Kidney glomerular epithelial cell (primary cell): Measurements from ENCODE around the gene ZNF335.
"Not testable (repeated sequence)": the region's sequence is repeated elsewhere in the genome, so short reads cannot be mapped to it uniquely, and the experiment has no call there.

ENCODE experiments used
- DNase-seq: peaks from one replicate; lab custom pipeline; 2025; lab: John Stamatoyannopoulos, UW

ZNF335 gene

DNA sequence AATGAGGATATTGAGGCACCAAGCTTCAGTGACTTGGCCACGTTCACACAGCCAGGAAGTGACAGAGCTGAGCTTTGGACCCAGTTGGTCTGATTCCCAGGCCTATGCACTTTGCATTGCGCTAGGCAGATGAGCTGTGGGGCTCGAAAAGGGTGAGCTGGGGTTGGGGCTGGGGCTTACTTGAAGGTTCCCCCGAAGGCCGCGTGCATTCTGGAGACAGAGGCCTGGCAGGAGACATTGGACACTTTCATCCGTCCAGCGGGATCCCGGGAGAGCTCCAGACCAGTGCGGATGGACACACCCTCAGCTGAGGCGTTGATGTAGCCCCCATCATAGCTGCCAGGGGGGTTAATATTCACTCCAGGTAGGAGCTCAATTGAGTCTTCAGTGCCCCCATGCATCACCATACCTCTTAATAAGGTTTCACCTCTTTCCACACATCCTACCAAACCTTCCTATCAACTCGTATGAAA lies 62.6 kb downstream of the ZNF335 start:
- DNase-seq = no peak

DNA sequence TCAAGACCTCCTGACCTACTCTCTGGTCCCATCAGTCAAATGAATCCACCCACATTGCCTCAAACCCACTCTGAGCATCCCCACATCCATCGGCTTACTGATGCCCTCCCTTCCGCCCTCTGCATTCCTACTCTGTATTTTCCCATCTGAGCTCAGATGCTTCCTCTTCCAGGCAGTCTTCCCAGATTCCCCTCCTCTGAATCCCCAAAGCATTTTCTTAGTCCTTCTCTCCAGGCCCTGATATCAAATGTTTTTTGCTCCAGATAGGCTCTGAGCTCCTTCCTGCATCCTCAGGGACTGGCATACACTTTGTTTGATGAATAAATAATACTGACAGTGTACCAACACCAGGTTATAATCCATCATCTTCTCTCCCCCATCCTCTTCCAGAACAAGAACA lies 63.9 kb downstream of the ZNF335 start:
- DNase-seq = no peak

DNA sequence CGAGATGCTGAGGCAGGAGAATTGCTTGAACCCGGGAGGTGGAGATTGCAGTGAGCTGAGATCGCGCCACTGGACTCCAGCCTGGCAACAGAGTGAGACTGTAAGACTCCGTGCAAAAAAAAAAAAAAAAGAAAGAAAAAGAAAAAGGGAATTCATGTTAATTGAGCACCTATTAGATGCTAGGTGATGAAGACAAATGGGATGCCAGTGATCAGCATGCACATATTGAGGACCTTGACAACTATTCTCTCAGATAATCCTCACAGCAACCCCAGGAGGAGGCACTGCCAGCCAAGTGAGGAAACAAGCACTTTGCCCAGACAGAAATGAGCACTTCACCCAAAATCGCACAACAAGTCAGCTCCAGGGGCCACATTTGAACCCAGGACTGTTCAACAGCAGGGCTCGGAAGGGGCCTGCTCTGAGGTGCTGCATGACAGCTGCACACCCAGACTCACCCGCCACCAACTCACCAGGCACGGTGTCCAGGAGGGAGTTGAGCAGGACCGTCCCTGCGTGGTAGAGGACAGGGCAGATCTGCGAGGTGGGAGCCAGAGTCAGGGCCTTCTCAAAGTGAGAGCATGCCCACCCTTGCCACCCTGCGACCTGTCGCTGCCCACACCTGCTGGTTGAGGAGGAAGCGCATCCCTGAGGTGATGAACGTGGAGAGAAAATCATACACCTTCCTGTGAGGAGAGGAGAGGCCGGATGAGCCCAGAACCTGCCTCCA lies 64.6 kb downstream of the ZNF335 start:
- DNase-seq = no peak

DNA sequence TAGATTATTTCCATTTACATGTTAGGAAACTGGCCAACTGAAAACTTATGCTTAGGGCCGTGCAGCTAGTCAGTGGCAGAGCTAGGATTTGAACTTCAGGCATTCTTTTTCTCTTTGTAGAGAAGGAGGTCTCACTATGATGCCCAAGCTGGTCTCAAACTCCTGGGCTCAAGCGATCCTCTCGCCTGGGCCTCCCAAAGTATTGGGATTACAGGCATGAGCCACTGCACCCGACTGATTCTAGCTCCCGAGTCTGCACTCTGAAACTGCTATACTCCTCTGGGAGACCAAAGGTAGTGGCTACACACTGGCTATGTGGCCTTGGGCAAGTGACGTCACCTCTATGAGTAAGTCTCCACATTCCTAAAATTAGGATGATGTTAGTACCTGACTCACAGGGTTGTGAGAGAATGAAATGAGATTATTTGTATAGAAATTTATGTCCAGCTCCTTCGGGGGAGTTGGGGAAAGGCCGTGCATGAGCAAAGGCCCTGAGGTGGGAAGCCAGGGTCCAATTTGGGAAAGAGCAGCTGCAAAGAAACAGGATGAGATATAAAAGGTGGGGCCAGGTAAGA lies 66.4 kb downstream of the ZNF335 start:
- DNase-seq = no peak

DNA sequence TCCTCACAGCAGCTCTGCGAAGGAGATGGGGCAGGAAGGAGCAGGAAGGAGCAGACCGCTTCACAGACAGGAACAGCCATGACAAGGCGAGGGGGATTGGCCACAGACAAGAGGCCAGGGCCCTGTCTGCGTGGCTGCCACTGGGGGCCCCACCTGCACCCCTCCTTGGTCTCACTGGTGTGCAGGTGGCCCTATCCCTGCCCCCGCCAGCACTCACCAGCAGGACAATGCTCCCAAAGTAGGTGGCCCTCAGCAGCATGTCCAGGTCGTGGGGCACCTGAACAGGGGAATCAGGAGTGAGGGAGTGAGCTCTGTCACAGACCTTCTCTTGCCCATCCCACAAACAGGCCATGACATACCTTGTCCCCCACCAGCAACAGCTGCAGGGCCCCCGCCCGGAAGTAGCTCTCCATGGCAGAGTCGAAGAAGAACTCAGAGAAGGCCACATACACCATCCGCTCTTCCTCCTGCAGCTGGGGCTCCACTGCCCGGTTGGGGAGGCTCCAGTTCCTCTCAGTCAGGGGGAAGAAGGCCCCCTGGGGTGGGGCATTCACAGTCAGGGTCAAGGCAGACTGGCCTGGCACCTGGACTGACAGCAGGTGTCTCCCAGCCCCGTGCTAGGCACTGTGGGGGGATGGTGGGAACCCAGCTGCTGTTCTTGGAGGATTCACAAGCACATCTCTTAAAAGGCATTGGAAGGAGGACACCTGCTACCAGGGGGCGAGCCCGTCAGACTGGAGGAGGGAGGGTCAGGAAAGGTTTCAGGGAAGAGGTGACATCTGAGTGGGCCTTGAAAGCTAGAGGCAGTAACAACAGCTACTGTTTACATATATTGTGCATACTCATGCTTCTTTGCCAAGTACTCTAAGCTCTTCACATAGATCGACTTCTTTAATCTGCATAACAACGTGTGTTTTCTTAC lies 67.2 kb downstream of the ZNF335 start:
- DNase-seq = no peak

DNA sequence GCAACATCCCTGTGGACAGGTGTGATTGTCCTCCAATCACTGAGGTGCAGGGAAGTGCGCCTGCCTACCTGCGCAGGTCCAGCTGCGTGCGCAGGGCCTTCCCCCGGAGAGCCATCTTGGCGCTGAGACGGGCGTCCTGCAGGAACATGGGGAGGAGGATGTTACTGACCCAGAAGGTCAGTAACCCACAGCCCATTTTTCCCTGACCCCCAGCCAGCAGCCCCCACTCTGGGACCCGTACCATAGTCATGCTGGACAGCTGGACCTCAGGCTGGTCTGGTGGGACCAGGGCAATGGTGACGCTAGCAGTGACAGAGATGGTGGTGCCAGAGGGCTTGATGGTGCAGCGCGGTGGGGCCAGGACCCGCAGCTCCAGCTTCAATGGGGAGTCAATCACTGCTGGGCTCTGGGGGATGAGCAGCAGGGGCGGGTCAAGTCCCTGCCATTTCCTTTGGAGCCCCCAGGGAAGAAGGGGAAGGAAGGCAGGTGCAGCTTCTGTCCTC lies 69.8 kb downstream of the ZNF335 start:
- no peak for DNase-seq

DNA sequence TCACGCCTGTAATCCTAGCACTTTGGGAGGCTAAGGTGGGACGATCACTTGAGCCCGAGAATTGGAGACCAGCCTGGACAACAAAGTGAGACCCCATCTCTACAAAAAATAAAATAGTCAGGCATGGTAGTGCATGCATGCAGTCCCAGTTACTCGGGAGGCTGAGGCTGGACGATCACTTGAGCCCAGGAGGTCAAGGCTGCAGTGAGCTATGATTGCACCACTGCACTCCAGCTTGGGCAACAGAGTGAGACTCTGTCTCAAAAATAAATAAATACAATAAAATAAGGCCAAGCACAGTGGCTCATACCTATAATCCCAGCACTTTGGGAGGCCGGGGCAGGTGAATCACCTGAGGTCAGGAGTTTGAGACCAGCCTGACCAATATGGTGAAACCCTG lies 70.7 kb downstream of the ZNF335 start:
- not testable (repeated sequence) for DNase-seq

DNA sequence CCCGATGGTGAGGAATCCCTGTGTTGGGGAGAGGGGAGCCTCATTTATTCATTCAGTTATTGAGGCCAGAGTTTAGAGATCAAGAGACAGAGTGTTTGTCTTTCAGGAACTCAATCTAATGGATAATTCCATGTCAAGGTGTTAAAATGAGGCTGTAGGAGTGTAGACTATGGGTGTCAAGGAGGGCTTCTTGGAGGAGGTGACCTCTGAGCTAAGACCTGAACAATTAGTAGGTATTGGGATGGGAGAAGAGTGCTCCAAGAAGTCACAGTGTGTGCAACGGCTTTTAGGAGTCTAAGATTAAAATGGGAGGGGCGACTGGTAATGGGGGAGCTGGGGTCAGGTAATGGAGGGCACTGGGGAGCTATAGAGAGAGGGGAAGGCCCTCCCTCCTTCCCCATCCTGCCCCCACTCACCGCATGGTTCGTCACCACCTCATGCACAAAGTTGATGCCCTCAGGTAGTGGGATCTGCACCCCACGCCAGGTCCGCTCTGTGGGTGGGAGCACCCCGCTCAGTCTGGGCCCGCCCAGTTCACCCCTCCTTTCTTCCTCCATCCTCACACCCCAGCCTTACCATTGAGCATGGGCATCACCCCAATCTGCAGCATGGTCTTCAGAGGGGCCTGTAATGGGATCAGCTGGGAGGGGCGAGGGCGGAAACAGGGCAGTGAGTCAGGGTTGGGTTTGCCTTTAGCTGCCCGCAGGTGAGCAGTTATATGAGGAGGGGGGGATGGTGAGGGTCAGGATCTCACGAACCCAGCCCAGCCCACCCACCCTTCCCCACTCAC lies 72.8 kb downstream of the ZNF335 start:
- no peak for DNase-seq
